ENCODE results near the gene TOX4.

DNA sequence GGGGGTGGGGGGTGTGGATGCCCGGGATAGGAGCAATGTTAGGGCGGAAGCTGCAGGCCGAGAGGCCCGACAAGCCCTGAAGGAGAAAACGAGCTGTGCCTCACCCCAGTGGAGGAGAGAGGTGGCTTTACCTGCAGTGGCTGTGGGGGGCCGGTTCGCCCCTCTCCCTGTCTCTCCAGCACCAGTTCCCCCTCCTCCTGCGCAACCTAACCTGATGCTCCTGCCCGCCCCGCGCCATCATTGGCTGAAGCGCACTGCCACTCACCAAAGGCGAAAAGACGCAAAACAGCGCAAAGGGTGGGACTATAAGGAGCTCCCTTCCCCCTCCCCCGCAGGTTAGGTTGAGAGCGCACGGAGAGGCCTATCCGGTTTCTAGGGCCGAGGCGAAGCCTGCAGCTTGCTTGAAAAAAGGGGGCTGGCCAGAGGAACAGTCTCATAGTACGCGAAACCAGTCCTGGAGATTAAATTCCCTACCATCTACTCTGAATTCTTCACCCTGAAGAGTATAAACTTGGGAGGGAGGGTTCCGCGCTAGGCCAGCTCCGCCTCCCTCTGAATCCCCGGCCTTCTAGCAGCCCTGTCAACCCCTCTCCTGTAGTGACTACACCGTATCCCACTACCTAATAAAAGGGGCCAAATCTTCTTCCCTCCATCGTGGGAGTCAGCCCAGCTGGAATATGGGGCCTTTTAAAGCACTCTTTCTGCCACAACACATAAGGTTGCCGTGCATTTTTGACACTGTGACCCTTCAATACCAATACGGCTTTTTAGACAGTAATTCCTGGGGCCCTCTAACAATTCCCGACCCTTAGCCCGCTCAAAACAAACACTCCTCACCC, 39.7 kb upstream of the TOX4 start:
- TF ChIP-seq, protein P1, sequence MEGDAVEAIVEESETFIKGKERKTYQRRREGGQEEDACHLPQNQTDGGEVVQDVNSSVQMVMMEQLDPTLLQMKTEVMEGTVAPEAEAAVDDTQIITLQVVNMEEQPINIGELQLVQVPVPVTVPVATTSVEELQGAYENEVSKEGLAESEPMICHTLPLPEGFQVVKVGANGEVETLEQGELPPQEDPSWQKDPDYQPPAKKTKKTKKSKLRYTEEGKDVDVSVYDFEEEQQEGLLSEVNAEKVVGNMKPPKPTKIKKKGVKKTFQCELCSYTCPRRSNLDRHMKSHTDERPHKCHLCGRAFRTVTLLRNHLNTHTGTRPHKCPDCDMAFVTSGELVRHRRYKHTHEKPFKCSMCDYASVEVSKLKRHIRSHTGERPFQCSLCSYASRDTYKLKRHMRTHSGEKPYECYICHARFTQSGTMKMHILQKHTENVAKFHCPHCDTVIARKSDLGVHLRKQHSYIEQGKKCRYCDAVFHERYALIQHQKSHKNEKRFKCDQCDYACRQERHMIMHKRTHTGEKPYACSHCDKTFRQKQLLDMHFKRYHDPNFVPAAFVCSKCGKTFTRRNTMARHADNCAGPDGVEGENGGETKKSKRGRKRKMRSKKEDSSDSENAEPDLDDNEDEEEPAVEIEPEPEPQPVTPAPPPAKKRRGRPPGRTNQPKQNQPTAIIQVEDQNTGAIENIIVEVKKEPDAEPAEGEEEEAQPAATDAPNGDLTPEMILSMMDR (IDR thresholded peaks at IDR 0.05), result no peak
- TF ChIP-seq EZH2 (IDR thresholded peaks at IDR 0.05), result no peak
- no peak for TF ChIP-seq EZH2phosphoT487 (IDR thresholded peaks at IDR 0.05)
